Neural cell (in vitro differentiated cells): Measurements from ENCODE around the gene HHIP.

ENCODE experiments used
- CTCF ChIP-seq: fragments of 450-650 bp; IDR thresholded peaks from 2 replicates; pipeline ENCODE4 v1.5.1; 2014; ENCODE audit warnings: antibody characterized with exemption, mild to moderate bottlenecking, moderate library complexity; ENCODE audit not compliant: poor library complexity, severe bottlenecking
- EZH2 ChIP-seq: fragments of 200-600, 300-800 bp; shearing (Covaris generic), sonication (generic); IDR thresholded peaks from 2 replicates; pipeline ENCODE4 v1.6.1; 2014; ENCODE audit warnings: antibody characterized with exemption, low read length, borderline replicate concordance, mild to moderate bottlenecking; ENCODE audit not compliant: insufficient read depth, poor library complexity, severe bottlenecking
- MXI1 ChIP-seq: fragments of 450-650 bp; conservative IDR thresholded peaks from 2 replicates; pipeline ENCODE4 v1.6.1; 2014; ENCODE audit warnings: antibody characterized with exemption, mild to moderate bottlenecking; ENCODE audit not compliant: poor library complexity, severe bottlenecking
- RAD21 ChIP-seq: fragments of 450-650 bp; conservative IDR thresholded peaks from 2 replicates; pipeline ENCODE4 v1.6.1; 2014; ENCODE audit warnings: antibody characterized with exemption, mild to moderate bottlenecking, moderate library complexity
- REST ChIP-seq: IDR thresholded peaks from 2 replicates; pipeline ENCODE4 v1.6.1; 2012; ENCODE audit warnings: borderline replicate concordance
- TAF1 ChIP-seq: IDR thresholded peaks from 2 replicates; pipeline ENCODE4 v1.6.1; 2012; ENCODE audit warnings: low read depth

- TF ChIP-seq CTCF (no peak), RAD21 (no peak), EZH2 (no peak), TAF1 (no peak), MXI1 (no peak), REST (no peak)
Observed at GRCh38 chr4:144650311-144651005, 4.5 kb downstream of the HHIP start.
